ENCODE data around the gene PNCK.
"Not testable (repeated sequence)": the region's sequence is repeated elsewhere in the genome, so short reads cannot be mapped to it uniquely, and the experiment has no call there.

Gene PNCK

GRCh38 chrX:153673428-153674218 lies at the start of gene PNCK:
TSS of gene PNCK (minus strand) at chrX:153673813. CDS start at chrX:153673076, 737 bp downstream.
- DNase-seq: no peak

GRCh38 chrX:153722704-153723350 lies 49.2 kb upstream of the PNCK start:
- no peak for DNase-seq

- no peak for DNase-seq
Measured at GRCh38 chrX:153719701-153720100, 46.1 kb upstream of the PNCK start.

- DNase-seq: no peak
Measured at GRCh38 chrX:153719238-153719637, 45.6 kb upstream of the PNCK start.

GRCh38 chrX:153717445-153717844 lies 43.8 kb upstream of the PNCK start:
- no peak for DNase-seq

- no peak for DNase-seq
Measured at GRCh38 chrX:153714256-153714655, 40.6 kb upstream of the PNCK start.

- DNase-seq: no peak
Measured at GRCh38 chrX:153709726-153710674, 36.4 kb upstream of the PNCK start.

- peak; percentile 17 for DNase-seq
Measured at GRCh38 chrX:153708415-153708814, 34.8 kb upstream of the PNCK start.

GRCh38 chrX:153707406-153707805 lies 33.8 kb upstream of the PNCK start:
- no peak for DNase-seq

- DNase-seq: no peak
Measured at GRCh38 chrX:153706799-153707198, 33.2 kb upstream of the PNCK start.

- not testable (repeated sequence) for DNase-seq
Measured at GRCh38 chrX:153705403-153706060, 31.9 kb upstream of the PNCK start.

- not testable (repeated sequence) for DNase-seq
Measured at GRCh38 chrX:153704631-153705402, 31.2 kb upstream of the PNCK start.

GRCh38 chrX:153704021-153704526 lies 30.5 kb upstream of the PNCK start:
- no peak for DNase-seq

GRCh38 chrX:153703036-153703370 lies 29.4 kb upstream of the PNCK start:
- DNase-seq: no peak

- DNase-seq: no peak
Measured at GRCh38 chrX:153702336-153703035, 28.9 kb upstream of the PNCK start.

- DNase-seq: no peak
Measured at GRCh38 chrX:153701706-153702105, 28.1 kb upstream of the PNCK start.

- DNase-seq: no peak
Measured at GRCh38 chrX:153700967-153701366, 27.4 kb upstream of the PNCK start.

- DNase-seq: no peak
Measured at GRCh38 chrX:153700376-153700945, 26.8 kb upstream of the PNCK start.

GRCh38 chrX:153699784-153700371 lies 26.3 kb upstream of the PNCK start:
- not testable (repeated sequence) for DNase-seq

- not testable (repeated sequence) for DNase-seq
Measured at GRCh38 chrX:153699210-153699783, 25.7 kb upstream of the PNCK start.

Data from NCI-H1048 (cell line).